GM12874 (cell line): ENCODE data around the gene IPO8.

Experiments
- TF ChIP-seq, protein P1 (sequence below): IDR thresholded peaks from 2 replicates; pipeline ENCODE4 v1.5.1; 2011; ENCODE audit warnings: low read depth, mild to moderate bottlenecking, control low read depth, low read length, moderate library complexity; ENCODE audit not compliant: insufficient read depth

The IPO8 gene

DNA sequence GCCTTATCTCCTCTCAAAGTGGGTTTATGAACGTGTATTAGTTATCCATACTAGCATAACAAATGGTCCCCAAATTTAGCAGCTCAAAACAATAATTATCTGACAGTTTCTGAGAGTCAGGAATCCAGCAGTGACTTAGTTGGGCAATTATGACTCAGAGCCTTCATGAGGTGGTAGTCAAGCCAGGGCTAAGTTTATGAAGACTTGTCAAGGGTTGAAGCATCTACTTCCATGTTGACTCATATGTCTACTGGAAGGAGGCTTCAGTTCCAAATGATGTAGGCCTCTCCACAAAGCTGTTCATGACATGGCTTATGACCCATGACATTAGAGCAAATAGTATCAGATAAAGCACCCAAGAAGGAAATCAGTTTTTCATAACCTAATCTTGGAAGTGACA lies 73.2 kb downstream of the IPO8 start:
- TF ChIP-seq, protein P1, sequence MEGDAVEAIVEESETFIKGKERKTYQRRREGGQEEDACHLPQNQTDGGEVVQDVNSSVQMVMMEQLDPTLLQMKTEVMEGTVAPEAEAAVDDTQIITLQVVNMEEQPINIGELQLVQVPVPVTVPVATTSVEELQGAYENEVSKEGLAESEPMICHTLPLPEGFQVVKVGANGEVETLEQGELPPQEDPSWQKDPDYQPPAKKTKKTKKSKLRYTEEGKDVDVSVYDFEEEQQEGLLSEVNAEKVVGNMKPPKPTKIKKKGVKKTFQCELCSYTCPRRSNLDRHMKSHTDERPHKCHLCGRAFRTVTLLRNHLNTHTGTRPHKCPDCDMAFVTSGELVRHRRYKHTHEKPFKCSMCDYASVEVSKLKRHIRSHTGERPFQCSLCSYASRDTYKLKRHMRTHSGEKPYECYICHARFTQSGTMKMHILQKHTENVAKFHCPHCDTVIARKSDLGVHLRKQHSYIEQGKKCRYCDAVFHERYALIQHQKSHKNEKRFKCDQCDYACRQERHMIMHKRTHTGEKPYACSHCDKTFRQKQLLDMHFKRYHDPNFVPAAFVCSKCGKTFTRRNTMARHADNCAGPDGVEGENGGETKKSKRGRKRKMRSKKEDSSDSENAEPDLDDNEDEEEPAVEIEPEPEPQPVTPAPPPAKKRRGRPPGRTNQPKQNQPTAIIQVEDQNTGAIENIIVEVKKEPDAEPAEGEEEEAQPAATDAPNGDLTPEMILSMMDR, result no peak

- TF ChIP-seq, protein P1, result no peak
These were observed 78.2 kb downstream of the IPO8 start for GRCh38 chr12:30617346-30618016.

DNA sequence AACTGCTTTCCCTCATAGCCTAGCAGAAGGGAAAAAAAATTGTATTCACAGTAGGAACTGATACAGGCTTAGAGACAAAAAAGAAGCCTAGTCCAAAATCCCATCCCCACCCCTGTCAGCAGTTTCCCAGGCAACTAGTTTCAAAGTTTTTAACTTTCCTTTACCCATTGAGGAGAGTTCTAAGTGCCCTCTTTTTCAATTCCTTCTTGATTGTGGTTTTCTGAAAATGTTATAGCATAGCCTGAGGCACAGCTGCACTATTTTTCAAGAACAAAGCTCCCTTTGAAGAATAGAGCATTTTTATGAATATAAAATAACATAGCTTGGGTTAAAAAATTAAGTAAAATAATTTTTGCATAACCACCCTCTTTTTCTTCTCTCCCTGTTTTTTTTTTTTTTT lies 81.6 kb downstream of the IPO8 start:
- TF ChIP-seq, protein P1, result no peak

DNA sequence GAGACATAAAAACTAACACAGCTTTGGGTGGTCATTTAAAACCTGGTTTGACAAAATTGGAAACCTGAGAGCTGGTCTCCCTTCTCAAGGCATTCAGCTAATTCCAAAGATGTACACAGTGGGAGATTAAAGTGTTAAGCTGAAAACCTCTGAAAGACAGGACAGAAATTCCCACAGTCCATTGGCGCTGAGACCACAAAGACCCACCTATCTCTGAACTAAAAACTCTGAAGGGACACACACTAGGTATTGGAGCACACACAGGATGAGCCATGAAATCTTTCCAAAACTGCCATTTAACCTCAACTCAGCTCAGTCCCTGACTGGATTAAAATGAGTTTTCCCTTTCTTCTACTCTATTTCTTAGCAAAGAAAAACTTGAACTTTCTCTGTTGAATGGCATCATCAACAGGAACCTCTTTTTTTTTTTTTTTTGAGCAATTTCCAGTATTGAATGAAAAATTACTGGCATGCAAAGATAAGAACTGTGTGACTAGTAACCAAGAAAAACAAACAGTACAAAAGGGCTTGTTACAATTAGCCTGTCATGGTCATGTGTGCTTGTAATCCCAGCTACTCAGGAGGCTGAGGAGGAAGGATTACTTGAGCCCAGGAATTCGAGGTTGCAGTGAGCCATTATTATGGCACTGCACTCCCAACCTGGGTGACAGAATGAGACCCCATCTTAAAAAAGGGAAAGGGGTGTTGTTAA lies 82.4 kb downstream of the IPO8 start:
- TF ChIP-seq, protein P1, result no peak

GRCh38 chr12:30610718-30611117 lies 85.0 kb downstream of the IPO8 start:
- TF ChIP-seq, protein P1, result no peak

GRCh38 chr12:30603129-30603528 lies 92.5 kb downstream of the IPO8 start:
- TF ChIP-seq, protein P1, result no peak

- TF ChIP-seq, protein P1, result no peak
These were observed 93.0 kb downstream of the IPO8 start for GRCh38 chr12:30602678-30603077.
